Hematopoietic multipotent progenitor cell treated with erythropoietin and hydrocortisone succinate and interleukin-3 and kit ligand, for 15 days (in vitro differentiated cells): Measurements from ENCODE around the gene CISH.
A peak's percentile ranks its signal among the peaks of the same experiment; 100 is the strongest.

Source experiments
- DNase-seq: peaks from one replicate; pipeline ENCODE4 v3.0.0-alpha.2; 2015; ENCODE audit warnings: low spot score

Gene CISH

DNA sequence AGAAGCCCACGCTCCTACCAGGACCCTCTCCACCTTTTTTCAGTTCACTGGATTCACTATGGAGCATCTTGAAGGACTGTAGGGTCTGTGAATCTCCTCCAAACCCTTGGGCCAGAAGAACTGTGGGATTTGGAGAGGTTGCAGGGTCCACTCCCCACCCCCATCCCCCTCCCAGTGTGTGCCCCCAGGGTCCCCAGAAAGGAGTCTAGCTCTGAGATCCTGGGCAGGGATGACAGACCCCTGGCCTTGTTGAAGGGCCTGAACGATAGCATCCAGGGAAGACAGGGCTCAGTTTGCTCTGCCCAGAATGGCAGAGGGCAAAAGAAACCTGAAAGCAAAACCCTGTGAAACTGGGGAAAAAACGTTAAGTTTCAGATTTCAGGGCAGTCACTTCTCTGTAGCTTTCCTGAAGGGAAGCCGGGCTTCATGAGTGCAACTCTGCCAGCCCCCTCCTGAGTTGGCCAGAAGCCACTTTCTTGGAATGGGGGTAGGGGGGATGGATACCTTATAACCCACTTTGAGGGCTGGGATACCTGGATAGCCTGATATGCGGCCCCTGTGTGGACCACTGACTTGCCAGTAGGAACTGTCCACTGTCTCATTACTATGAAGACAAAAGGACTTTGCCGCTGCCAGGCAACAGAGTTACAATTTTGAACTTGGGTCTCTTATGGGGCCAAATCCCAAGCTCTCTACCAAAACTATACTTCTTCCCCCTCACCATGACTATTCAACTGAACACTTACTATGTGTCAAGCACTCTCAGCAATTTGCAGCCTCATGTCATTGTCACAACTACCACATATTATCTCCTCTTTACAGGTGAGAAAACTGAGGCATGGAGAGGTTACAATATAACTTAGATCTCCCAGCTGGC, 1.6 kb upstream of the CISH start:
- DNase-seq: no peak

- peak; percentile 76 for DNase-seq
Measured at GRCh38 chr3:50612234-50612882, 784 bp upstream of the CISH start.

GRCh38 chr3:50610992-50611463, 546 bp downstream of the CISH start:
- DNase-seq: no peak

- peak; percentile 84 for DNase-seq
Measured at GRCh38 chr3:50610181-50610971, 1.2 kb downstream of the CISH start.

- DNase-seq: no peak
Measured at GRCh38 chr3:50609763-50610085, 1.9 kb downstream of the CISH start.

DNA sequence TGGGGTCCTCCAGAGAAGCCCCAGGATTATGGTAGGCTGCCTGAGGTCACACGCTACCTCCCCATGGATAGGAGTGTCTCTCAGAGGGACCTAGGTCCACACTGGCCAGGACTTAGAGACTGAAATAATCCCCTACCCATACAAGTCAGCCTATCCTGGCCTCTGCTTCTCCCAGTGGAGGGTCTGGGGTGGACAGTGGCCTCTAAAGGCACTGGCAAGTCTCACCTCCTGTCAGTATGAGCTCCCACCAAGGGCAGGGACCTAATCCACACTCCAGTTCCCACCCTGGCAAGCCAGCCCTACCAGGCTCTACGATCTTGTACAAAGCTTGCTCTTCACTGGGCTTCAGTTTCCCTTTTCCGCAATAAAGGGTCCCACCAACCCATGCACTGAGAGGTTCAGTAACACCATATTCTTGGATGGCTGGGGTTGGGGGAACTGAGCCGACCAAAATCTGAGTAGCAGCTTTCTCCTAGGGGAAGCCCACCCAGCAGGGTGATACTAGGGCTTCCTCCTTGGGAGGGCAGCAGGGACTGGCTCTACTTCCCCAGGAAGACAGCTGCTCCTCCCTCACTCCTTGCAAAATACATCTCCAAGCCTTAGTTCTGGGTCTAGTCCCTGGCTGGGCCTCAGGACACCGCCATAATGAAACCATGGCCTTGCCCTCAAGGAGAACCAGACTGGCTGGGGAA, 2.4 kb downstream of the CISH start:
- peak; percentile 32 for DNase-seq

- no peak for DNase-seq
Measured at GRCh38 chr3:50608278-50608677, 3.3 kb downstream of the CISH start.

GRCh38 chr3:50607271-50608091, 4.1 kb downstream of the CISH start:
- DNase-seq: no peak

- no peak for DNase-seq
Measured at GRCh38 chr3:50606596-50606995, 5.0 kb downstream of the CISH start.

DNA sequence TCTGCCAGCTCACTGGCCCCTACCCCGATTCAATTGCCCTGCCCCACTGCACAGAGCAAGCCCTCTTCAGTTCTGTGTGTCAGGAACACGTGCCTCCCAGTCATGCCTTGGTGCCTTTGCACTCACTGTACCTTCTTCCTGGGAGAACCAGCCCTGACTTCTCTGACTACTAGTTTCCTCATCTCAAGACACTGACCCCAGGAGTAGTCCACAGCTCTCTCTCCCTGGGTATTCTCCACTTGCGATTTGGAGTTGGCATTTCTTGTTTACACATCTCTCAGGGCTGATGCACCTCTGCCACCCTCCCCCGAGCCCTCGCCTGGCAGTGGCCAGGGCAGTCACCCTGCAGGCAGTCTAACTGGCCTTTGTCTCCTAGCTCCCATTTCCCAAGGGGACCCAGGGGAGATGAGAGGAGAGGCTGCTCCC, 5.7 kb downstream of the CISH start:
- no peak for DNase-seq

- DNase-seq: no peak
Measured at GRCh38 chr3:50604628-50605588, 6.7 kb downstream of the CISH start.

DNA sequence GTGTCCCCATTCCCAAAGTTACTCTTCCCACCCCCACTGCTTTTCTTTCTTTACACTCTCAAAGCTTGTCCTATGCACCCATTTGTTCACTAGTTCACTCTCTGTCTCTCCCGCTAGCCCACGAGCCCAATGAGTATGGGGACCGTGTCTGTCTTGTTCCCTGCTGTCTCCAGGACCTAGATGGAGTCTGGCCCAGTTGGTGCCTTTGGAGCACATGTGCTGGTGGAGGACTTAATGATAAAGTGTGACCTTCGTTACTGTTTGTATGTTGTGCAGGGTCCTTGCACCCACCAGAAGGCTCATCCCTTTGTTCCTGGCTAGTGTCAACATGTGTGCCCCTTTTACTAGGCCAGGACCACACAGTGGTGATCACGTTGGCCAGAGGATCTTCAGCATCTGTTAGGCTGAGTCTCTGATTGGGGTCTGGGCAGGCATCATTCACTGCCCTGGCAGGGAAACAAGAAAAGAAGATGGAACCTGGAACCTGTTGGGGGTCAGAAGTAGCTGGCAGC, 7.4 kb downstream of the CISH start:
- DNase-seq: no peak

DNA sequence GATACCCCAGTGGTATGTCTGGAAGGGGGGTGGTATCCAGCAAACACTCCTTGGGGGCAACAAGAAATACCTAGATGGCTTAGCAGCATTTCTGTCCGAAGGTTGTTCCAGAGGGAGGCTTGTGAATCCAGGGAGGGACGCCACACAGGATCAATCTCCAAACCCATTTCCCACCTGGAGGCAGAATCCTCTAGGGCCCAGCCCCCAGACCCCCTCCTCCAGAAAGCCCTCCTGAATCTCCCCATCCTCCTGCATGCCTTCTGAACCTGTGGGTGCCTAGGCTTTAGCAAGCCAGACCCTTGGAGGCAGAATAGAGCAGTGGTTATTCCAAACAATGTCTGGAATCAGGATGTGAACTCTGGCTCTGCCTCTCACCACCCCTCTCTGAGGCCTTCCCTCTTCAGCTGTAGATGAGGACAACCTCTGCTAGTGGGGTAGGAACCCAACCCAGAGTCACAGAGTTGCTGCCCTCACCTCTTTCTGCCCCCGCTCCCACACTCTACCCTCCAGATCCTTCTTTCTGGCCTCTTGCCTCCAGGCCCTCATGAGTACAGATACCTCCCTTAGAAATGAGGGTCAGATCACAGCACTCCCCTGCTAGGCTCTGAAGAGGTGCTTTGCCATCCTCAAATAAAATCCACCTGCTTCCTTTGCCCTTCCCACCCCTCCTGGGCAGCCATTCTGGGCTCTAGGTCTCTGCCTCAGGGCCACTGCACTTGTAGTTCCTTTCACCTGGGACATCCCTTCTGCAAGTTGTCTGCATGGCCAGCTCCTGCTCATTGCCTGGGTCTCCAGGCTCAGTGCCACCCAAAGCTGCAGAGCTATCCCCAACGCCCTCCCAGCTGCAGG, 8.1 kb downstream of the CISH start:
- no peak for DNase-seq

- no peak for DNase-seq
Measured at GRCh38 chr3:50602595-50603191, 8.9 kb downstream of the CISH start.

GRCh38 chr3:50600841-50601591, 10.6 kb downstream of the CISH start:
- DNase-seq: peak; percentile 93

DNA sequence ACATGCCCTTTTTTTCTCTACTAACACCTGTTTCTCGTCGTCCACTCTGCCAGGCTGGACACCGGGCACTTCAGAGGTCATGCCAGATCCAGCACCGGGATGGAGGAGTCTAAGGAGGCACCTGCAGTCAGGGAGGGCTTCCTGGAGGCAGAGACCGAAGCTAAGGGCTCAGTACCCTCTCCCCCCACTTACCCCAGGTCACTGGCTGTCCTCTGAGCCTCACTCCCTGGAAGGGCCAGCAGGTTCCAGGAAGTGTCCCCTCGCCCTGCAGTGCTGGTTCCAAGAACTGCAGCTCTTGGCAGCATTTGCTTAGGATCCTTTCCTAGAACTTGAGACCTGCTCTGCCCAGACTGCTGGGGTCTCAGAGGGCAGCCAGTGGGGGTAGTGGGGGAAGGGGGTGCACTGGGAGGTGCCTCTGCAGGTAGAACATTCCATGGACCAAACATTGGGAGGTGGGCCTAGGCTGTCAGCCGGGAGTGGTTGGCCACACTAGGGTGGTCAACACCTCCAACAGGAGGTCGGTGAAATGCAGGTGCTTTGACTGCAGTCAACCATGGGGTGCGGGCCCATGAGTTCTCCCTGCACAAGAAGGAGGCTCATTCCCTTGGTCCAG, 11.3 kb downstream of the CISH start:
- DNase-seq: peak; percentile 60

DNA sequence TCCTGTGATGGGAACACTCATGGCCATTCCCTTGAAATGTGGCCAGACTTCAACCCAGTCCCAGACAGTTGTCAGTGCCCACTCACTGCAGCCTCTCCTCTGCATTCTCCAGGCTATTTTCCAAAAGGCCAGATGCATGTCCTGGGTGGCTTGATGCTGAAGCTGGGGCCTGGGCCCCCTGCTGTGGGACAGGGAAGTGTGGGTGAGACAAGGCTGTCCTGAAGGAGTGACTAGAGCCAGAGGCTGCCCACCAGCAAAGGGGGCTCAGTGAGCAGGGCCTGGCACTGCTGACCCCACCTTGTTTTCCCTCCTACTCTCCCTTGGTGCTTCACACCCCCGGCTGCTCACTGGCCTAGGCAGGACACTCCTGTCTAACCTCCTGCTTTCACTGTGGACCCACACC, 11.9 kb downstream of the CISH start:
- DNase-seq: no peak
